ENCODE results near the gene ZNF467.
A peak's percentile ranks its signal among the peaks of the same experiment; 100 is the strongest.

Gene ZNF467

GRCh38 chr7:149773446-149774236, at the start of gene ZNF467:
Gene ZNF467 (minus strand): TSS chr7:149773588. CDS start chr7:149771032, 2,556 bp downstream.
- peak; percentile 6 for DNase-seq

DNA sequence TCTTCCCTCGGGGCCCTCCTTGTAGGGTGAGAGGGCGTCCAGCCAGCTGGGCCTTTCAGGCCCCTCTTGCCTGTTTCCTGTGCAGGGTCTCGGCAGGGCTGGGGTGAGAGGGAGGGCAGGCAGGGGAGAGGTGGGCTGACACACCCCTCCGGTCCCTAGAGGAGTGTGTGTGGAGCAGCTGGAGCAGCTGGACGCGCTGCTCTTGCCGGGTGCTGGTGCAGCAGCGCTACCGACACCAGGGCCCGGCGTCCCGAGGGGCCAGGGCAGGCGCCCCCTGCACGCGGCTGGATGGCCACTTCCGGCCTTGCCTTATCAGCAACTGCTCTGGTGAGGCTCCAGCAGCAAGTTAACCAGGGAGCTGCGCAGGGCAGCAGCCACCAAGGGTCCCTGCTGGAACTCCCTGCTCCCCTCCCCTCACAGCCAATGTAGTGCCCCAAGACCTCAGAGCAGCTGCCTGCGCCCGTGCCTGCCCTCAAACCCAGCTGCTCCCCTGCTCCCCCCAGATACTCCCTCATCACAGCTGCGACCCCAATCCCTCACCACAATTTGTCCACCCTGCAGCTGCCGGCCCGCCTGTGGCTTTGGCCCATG, 49.1 kb upstream of the ZNF467 start:
- no peak for DNase-seq

GRCh38 chr7:149821191-149822148, 48.1 kb upstream of the ZNF467 start:
- DNase-seq, result no peak

DNA sequence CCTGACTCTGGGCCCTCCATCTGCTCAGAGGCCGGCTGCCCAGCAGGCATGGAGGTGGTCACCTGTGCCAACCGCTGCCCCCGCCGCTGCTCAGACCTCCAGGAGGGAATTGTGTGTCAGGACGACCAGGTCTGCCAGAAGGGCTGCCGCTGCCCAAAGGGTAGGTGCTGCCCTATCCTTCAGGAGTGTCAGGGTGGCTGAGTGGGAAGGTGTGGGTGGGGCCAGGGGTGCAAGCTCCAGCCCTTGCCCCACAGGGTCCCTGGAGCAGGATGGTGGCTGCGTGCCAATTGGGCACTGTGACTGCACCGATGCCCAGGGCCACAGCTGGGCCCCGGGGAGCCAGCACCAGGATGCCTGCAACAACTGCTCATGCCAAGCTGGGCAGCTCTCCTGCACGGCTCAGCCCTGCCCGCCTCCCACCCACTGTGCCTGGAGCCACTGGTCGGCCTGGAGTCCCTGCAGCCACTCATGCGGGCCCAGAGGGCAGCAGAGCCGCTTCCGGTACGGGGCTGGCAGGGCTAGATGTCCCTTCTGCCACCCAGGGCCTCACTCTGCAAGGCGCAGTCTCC, 47.3 kb upstream of the ZNF467 start:
- no peak for DNase-seq

DNA sequence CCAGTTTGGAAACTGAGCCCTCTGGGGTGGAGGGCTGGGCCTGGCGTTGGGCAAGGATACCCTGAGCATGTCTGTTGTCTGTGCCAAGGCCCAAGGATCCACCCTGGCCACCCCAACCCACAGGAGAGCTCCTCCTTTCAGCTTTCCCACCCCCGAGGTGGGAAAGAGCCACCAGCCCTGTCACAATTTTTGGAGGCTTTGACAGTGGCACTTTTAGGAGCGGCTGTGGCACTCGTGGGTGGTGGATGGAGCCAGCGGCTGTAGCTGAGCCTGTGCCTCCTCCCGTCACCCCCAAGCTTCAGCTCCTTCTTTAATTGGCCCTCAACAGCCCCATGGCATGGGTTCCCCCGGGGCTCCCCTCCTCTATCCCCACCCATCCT, 46.6 kb upstream of the ZNF467 start:
- DNase-seq, result no peak

DNA sequence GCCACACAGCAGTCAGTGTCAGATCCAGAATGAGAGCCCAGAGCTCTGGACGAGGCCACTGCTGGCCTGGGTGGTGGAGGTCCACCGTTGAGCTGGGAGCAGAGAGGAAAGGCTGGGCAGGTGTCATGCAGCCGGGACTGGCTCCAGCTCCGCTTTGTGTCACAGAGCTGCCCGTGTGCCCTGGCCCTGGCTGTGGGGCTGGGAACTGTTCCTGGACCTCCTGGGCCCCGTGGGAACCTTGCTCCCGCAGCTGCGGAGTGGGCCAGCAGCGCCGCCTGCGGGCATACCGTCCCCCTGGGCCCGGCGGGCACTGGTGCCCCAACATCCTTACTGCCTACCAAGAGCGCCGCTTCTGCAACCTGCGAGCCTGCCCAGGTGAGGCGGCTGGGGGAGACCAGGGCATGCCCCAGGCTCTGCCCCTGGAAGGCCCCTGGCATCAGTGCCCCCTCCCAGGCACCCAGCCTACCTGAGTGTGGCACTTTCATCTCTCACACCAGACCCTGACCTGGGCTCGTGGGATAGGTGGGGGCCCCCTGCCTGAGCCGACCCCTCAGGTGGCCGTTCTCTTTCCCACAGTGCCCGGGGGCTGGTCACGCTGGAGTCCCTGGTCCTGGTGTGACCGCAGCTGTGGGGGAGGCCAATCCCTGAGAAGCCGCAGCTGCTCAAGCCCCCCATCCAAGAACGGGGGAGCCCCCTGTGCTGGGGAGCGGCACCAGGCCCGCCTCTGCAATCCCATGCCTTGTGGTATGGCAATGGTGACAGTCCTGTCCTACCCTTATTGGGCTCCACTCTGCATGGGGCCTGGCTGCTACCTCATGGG, 46.0 kb upstream of the ZNF467 start:
- DNase-seq, result no peak

DNA sequence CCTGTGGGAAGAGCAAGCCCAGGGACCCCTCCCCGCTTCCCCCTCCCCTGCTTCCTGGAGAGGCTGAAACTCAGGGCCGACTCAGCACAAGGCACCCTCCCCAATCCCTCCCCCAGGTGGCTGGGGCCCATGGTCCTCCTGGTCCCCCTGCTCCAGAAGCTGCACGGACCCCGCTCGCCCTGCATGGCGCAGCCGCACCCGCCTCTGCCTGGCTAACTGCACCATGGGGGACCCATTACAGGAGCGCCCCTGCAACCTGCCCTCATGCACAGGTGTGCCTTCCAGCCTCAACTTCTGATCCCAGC, 45.1 kb upstream of the ZNF467 start:
- no peak for DNase-seq

DNA sequence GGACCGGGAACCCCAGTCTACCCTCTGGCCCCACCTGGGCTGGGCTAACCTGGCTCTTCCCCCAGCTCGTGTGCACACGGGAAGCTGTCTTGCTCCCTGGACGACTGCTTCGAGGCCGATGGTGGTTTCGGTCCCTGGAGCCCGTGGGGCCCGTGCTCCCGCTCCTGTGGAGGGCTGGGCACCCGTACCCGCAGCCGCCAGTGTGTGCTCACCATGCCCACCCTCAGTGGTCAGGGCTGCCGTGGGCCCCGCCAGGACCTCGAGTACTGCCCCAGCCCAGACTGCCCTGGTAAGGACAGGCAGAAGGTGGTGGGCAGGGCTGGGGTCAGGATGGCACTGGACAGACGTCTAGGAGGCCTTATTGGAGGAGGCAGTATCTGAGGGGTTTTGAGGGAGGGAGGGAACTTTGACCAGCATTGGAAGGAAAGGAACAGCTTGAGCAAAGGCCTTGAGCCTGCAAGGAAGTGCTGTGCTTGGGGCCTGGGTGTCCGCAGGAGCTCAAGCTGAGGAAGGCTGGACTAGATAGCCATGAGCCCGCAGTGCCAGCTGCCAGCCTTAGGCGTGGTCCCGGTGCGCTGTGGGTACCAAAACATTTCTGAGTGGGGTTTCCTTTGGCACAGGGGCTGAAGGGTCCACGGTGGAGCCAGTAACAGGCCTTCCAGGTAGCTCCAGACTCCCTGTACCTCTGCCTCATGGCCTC, 44.6 kb upstream of the ZNF467 start:
- no peak for DNase-seq

DNA sequence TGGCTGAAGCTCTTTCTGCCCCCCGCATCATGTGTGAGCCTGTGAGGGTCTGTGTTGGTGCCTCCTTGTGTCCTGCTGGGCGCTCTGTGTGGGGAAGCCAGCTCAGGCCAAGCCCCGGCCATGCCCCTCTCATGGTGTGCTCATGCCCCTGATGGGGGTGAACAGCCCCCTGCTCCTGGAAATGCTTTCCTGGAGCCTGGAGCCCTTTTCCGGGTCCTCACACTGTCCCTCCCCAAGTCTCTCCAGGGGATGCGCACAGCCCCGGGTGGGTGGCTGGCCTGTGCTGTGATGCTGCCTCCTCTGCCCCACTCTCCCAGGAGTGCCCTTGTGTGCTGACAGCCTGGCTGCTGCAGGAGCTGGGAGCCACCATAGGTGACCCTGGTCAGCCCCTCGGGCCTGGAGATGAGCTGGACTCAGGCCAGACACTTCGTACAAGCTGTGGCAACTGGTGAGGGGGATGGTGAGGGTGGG, 43.9 kb upstream of the ZNF467 start:
- DNase-seq, result no peak

- DNase-seq, result no peak
Measured at GRCh38 chr7:149816794-149817193, 43.4 kb upstream of the ZNF467 start.

DNA sequence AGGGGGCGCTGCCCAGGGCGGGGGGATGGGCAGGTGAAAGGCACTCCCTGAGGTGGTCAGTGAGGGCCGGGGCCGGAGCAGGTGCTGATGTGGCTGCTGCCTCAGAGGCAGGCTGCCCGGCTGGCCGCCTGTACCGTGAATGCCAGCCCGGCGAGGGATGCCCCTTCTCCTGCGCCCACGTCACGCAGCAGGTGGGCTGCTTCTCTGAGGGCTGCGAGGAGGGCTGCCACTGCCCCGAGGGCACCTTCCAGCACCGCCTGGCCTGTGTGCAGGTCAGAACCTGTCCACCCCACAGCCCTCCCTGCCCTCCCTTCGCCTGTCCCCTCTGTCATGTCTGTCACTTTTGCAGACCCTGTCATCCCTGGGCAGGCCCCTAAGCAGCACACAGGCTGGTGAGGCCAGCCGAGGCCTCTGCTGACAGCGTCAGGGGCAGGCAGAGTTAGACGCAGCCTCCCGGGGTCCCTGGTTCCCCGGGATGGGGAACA, 42.9 kb upstream of the ZNF467 start:
- DNase-seq, result no peak

GRCh38 chr7:149815661-149816266, 42.4 kb upstream of the ZNF467 start:
- no peak for DNase-seq

DNA sequence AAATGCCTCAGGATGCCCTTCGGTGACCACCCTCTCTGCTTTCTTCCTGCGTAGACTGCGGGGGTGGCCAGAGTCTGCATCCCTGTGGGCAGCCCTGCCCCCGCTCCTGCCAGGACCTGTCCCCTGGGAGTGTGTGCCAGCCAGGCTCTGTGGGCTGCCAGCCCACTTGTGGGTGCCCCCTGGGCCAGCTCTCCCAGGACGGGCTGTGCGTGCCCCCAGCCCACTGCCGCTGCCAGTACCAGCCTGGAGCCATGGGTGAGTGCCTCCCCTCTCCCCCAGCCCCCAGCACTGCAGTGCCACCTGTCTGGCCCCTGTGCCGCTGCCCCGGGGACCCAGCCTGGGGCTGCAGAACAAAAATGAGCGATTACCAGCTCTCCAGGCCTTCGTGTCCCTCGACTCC, 41.7 kb upstream of the ZNF467 start:
- no peak for DNase-seq

- DNase-seq, result no peak
Measured at GRCh38 chr7:149814494-149814893, 41.1 kb upstream of the ZNF467 start.

GRCh38 chr7:149813254-149814035, 40.1 kb upstream of the ZNF467 start:
- no peak for DNase-seq

DNA sequence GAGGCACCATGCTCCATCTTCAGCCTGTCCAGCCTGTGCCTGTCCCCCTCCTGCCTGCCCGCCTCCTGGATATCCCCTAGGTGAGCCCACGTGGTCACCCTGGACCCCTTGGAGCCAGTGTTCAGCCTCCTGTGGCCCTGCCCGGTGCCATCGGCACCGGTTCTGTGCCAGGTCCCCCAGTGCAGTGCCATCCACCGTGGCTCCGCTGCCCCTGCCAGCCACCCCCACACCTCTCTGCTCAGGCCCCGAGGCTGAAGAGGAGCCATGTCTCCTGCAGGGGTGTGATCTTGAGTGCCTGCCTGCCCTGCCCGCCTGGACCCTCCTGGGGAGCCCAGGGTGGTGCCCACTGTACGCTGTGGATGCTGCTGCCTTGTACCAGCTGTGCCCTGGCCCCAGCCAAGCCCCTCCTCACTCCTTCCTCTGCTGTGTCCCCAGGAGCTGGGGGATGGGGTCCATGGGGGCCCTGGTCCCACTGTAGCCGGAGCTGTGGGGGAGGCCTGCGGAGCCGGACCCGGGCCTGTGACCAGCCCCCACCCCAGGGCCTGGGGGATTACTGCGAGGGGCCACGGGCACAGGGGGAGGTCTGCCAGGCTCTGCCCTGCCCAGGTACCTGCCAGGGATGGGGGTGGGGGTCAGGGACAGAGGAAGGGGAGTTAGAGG, 38.6 kb upstream of the ZNF467 start:
- DNase-seq, result no peak

GRCh38 chr7:149811221-149811620, 37.8 kb upstream of the ZNF467 start:
- DNase-seq, result no peak

DNA sequence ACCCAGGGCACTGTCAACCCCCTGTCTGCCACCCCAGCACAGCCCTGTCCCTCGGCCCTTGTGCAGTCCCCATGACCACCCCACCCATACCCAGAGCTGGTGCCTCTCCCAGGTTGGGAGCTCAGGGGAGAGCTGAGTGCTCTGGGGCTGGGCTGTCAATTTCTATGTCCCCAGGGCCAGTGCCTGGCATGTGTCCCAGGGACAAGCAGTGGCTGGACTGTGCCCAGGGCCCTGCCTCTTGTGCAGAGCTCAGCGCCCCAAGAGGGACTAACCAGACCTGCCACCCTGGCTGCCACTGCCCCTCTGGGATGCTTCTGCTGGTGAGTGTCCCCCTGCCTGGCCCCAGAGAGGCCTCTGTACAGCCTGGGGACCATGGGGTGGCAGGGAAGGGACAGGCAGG, 35.8 kb upstream of the ZNF467 start:
- DNase-seq, result no peak

DNA sequence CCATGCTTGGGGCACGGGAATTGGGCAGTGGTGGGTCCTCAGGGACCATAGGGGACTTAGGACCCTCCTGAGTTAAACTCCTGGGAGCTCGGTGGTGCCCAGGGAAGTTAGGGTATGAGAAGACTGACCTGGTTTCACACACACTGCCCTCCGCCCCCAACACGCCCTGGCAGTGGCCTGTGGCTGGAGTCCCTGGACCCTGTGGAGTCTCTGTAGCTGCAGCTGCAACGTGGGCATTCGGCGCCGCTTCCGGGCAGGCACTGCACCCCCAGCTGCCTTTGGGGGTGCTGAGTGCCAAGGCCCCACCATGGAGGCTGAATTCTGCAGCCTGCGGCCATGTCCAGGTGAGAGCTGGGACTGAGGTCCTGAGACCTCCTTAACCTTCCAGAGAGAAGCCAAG, 34.9 kb upstream of the ZNF467 start:
- DNase-seq, result no peak

GRCh38 chr7:149806726-149807125, 33.3 kb upstream of the ZNF467 start:
- DNase-seq, result no peak
